Measurements from ENCODE around the gene CDC23.

DNA sequence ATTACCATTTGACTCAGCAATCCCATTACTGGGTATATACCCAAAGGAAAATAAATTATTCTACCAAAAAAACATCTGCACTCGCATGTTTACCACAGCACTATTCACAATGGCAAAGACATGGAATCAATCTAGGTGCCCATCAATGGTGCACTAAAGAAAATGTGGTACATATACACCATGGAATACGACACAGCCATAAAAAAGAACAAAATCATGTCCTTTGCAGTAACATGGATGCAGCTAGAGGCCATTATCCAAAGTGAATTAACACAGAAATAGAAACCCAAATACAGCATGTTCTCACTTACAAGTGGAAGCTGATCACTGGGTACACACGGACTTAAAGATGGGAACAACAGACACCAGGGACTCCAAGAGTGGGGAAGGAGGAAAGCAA, 2.1 kb downstream of the CDC23 start:
- TF ChIP-seq, protein P1, sequence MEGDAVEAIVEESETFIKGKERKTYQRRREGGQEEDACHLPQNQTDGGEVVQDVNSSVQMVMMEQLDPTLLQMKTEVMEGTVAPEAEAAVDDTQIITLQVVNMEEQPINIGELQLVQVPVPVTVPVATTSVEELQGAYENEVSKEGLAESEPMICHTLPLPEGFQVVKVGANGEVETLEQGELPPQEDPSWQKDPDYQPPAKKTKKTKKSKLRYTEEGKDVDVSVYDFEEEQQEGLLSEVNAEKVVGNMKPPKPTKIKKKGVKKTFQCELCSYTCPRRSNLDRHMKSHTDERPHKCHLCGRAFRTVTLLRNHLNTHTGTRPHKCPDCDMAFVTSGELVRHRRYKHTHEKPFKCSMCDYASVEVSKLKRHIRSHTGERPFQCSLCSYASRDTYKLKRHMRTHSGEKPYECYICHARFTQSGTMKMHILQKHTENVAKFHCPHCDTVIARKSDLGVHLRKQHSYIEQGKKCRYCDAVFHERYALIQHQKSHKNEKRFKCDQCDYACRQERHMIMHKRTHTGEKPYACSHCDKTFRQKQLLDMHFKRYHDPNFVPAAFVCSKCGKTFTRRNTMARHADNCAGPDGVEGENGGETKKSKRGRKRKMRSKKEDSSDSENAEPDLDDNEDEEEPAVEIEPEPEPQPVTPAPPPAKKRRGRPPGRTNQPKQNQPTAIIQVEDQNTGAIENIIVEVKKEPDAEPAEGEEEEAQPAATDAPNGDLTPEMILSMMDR (IDR thresholded peaks at IDR 0.05 in 2 of 3, conservative IDR thresholded peaks at IDR 0.05 in 1 of 3; ENCODE audit: borderline replicate concordance in 1 of 3, insufficient read depth in 1 of 3, low read depth in 2 of 3, low read length in 2 of 3), result no peak
- TF ChIP-seq ZNF274 (IDR thresholded peaks at IDR 0.05; ENCODE audit: low read depth, low read length), result no peak
- TF ChIP-seq POLR2AphosphoS5 (IDR thresholded peaks at IDR 0.05; ENCODE audit: low read depth, low read length), result no peak
- TF ChIP-seq SP1 (IDR thresholded peaks at IDR 0.05; ENCODE audit: low read depth), result no peak
- TF ChIP-seq, protein P2, sequence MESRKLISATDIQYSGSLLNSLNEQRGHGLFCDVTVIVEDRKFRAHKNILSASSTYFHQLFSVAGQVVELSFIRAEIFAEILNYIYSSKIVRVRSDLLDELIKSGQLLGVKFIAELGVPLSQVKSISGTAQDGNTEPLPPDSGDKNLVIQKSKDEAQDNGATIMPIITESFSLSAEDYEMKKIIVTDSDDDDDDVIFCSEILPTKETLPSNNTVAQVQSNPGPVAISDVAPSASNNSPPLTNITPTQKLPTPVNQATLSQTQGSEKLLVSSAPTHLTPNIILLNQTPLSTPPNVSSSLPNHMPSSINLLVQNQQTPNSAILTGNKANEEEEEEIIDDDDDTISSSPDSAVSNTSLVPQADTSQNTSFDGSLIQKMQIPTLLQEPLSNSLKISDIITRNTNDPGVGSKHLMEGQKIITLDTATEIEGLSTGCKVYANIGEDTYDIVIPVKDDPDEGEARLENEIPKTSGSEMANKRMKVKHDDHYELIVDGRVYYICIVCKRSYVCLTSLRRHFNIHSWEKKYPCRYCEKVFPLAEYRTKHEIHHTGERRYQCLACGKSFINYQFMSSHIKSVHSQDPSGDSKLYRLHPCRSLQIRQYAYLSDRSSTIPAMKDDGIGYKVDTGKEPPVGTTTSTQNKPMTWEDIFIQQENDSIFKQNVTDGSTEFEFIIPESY (IDR thresholded peaks at IDR 0.05; ENCODE audit: extremely low read depth, insufficient replicate concordance, low read length), result no peak
- TF ChIP-seq YY1 (IDR thresholded peaks at IDR 0.05; ENCODE audit: extremely low read depth, insufficient replicate concordance, low read depth, low read length), result no peak
- no peak for TF ChIP-seq EZH2 (IDR thresholded peaks at IDR 0.05)

Data from HCT116 (cell line).